GM12878 (cell line): Measurements from ENCODE around the gene COL17A1.

Source experiments
- BACH1 ChIP-seq: fragments of 450-650 bp; IDR thresholded peaks from 2 replicates; pipeline ENCODE4 v1.6.1; 2017; ENCODE audit warnings: mild to moderate bottlenecking, borderline replicate concordance
- EP300 ChIP-seq, 2 experiments: fragments of 150-350 bp in 1 of 2; IDR thresholded peaks; 2 replicates each; pipeline ENCODE4 v1.6.1; 2011 to 2012; ENCODE audit warnings: low read depth in 2 of 2, low read length in 2 of 2, borderline replicate concordance in 1 of 2, improper control_type of control experiment in 1 of 2, inconsistent platforms in 1 of 2; ENCODE audit not compliant: control insufficient read depth in 1 of 2
- EZH2 ChIP-seq: IDR thresholded peaks from 2 replicates; pipeline ENCODE4 v1.6.1; 2012; ENCODE audit warnings: low read depth, mild to moderate bottlenecking, control low read depth, inconsistent platforms, low read length, borderline replicate concordance; ENCODE audit not compliant: control insufficient read depth
- HDAC2 ChIP-seq: fragments of 200-600 bp; sonication (generic); IDR thresholded peaks from 2 replicates; pipeline ENCODE4 v1.6.1; 2017
- JUND ChIP-seq: IDR thresholded peaks from 2 replicates; pipeline ENCODE4 v1.6.1; 2012; ENCODE audit warnings: low read depth, mild to moderate bottlenecking, low read length, improper control_type of control experiment, moderate library complexity
- NBN ChIP-seq: fragments of 450-650 bp; IDR thresholded peaks from 2 replicates; pipeline ENCODE4 v1.6.1; 2016
- POLR2AphosphoS5 ChIP-seq: IDR thresholded peaks from 2 replicates; pipeline ENCODE4 v1.6.1; 2011; ENCODE audit warnings: mild to moderate bottlenecking, low read length, inconsistent platforms
- POU2F2 ChIP-seq: IDR thresholded peaks from 3 replicates; pipeline ENCODE4 v1.6.1; 2011; ENCODE audit warnings: low read depth, mild to moderate bottlenecking, low read length, borderline replicate concordance
- RFX5 ChIP-seq: IDR thresholded peaks from 2 replicates; pipeline ENCODE4 v1.6.1; 2011; ENCODE audit warnings: low read depth, low read length, improper control_type of control experiment
- SMAD1 ChIP-seq: fragments of 450-650 bp; IDR thresholded peaks from 2 replicates; pipeline ENCODE4 v1.6.1; 2018; ENCODE audit warnings: mild to moderate bottlenecking, low read depth; ENCODE audit not compliant: partially characterized antibody
- SUPT20H ChIP-seq: IDR thresholded peaks from 2 replicates; pipeline ENCODE4 v1.6.1; 2011; ENCODE audit warnings: low read depth, mild to moderate bottlenecking, low read length, moderate library complexity, borderline replicate concordance; ENCODE audit not compliant: control insufficient read depth
- TAF1 ChIP-seq: IDR thresholded peaks from 2 replicates; pipeline ENCODE4 v1.6.1; 2011; ENCODE audit warnings: mild to moderate bottlenecking, low read depth, low read length, borderline replicate concordance
- TF ChIP-seq, protein P1 (sequence below), 3 experiments: IDR thresholded peaks in 2 of 3; conservative IDR thresholded peaks in 1 of 3; 2 replicates each; pipeline ENCODE4 v1.5.1; 2011; ENCODE audit warnings: low read depth in 3 of 3, low read length in 3 of 3, mild to moderate bottlenecking in 3 of 3, control low read depth in 2 of 3, moderate library complexity in 2 of 3, inconsistent platforms in 1 of 3, mixed read lengths in 1 of 3; ENCODE audit not compliant: control insufficient read depth in 2 of 3, insufficient read depth in 1 of 3; ENCODE audit errors: extremely low read depth in 1 of 3
- TF ChIP-seq, protein P2 (sequence below): fragments of 450-650 bp; IDR thresholded peaks from 2 replicates; pipeline ENCODE4 v1.6.1; 2016; ENCODE audit warnings: mild to moderate bottlenecking

GRCh38 chr10:104043185-104043830, 42.4 kb downstream of the COL17A1 start:
- TF ChIP-seq RFX5 (no peak), SMAD1 (no peak), POLR2AphosphoS5 (no peak), JUND (no peak), EP300 (IDR thresholded peaks at IDR 0.05; ENCODE audit: borderline replicate concordance in 1 of 2, control insufficient read depth in 1 of 2, low read depth in 2 of 2, low read length in 2 of 2) (no peak), BACH1 (no peak), TAF1 (no peak), EZH2 (no peak), NBN (no peak), HDAC2 (no peak), POU2F2 (no peak), SUPT20H (no peak)
- TF ChIP-seq, protein P1, sequence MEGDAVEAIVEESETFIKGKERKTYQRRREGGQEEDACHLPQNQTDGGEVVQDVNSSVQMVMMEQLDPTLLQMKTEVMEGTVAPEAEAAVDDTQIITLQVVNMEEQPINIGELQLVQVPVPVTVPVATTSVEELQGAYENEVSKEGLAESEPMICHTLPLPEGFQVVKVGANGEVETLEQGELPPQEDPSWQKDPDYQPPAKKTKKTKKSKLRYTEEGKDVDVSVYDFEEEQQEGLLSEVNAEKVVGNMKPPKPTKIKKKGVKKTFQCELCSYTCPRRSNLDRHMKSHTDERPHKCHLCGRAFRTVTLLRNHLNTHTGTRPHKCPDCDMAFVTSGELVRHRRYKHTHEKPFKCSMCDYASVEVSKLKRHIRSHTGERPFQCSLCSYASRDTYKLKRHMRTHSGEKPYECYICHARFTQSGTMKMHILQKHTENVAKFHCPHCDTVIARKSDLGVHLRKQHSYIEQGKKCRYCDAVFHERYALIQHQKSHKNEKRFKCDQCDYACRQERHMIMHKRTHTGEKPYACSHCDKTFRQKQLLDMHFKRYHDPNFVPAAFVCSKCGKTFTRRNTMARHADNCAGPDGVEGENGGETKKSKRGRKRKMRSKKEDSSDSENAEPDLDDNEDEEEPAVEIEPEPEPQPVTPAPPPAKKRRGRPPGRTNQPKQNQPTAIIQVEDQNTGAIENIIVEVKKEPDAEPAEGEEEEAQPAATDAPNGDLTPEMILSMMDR (IDR thresholded peaks at IDR 0.05 in 2 of 3, conservative IDR thresholded peaks at IDR 0.05 in 1 of 3; ENCODE audit: control insufficient read depth in 2 of 3, extremely low read depth in 1 of 3, insufficient read depth in 1 of 3, low read depth in 3 of 3, low read length in 3 of 3): no peak
- TF ChIP-seq, protein P2, sequence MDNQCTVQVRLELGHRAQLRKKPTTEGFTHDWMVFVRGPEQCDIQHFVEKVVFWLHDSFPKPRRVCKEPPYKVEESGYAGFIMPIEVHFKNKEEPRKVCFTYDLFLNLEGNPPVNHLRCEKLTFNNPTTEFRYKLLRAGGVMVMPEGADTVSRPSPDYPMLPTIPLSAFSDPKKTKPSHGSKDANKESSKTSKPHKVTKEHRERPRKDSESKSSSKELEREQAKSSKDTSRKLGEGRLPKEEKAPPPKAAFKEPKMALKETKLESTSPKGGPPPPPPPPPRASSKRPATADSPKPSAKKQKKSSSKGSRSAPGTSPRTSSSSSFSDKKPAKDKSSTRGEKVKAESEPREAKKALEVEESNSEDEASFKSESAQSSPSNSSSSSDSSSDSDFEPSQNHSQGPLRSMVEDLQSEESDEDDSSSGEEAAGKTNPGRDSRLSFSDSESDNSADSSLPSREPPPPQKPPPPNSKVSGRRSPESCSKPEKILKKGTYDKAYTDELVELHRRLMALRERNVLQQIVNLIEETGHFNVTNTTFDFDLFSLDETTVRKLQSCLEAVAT: no peak
